EL (cell line): Measurements from ENCODE around the gene SYNGR4.
A peak's percentile ranks its signal among the peaks of the same experiment; 100 is the strongest.
"Not testable (repeated sequence)": the region's sequence is repeated elsewhere in the genome, so short reads cannot be mapped to it uniquely, and the experiment has no call there.

Experiments
- DNase-seq: peaks from one replicate; pipeline ENCODE4 v3.0.0-alpha.2; 2016

Gene SYNGR4

GRCh38 chr19:48363810-48364597 lies at the start of gene SYNGR4, which contains the start of gene TMEM143:
TSS of gene SYNGR4 (plus strand) at chr19:48364367. CDS start at chr19:48365843, 1,476 bp downstream.
TSS of gene TMEM143 (minus strand) at chr19:48363940. CDS start at chr19:48363920, 20 bp downstream.
- peak; percentile 100 for DNase-seq

GRCh38 chr19:48315712-48316111 lies 48.5 kb upstream of the SYNGR4 start:
- DNase-seq, result no peak

GRCh38 chr19:48317708-48317960 lies 46.5 kb upstream of the SYNGR4 start:
- DNase-seq, result not testable (repeated sequence)

- no peak for DNase-seq
These were observed 45.7 kb upstream of the SYNGR4 start for GRCh38 chr19:48318286-48318987.

- DNase-seq, result peak; percentile 79
These were observed 44.3 kb upstream of the SYNGR4 start for GRCh38 chr19:48319647-48320541.

GRCh38 chr19:48321372-48321621 lies 42.9 kb upstream of the SYNGR4 start:
- DNase-seq, result peak; percentile 94

GRCh38 chr19:48321622-48322591 lies 42.3 kb upstream of the SYNGR4 start:
- peak; percentile 99 for DNase-seq

- peak; percentile 93 for DNase-seq
These were observed 38.8 kb upstream of the SYNGR4 start, which contains the start of gene EMP3 for GRCh38 chr19:48325265-48325910. TSS of gene EMP3 (plus strand) at chr19:48325552. CDS start at chr19:48326845, 1,293 bp downstream.

- DNase-seq, result peak; percentile 59
These were observed 34.8 kb upstream of the SYNGR4 start for GRCh38 chr19:48329167-48329891.

- DNase-seq, result no peak
These were observed 34.0 kb upstream of the SYNGR4 start for GRCh38 chr19:48330012-48330681.

GRCh38 chr19:48332351-48332661 lies 31.9 kb upstream of the SYNGR4 start:
- no peak for DNase-seq

- DNase-seq, result peak; percentile 94
These were observed 31.3 kb upstream of the SYNGR4 start for GRCh38 chr19:48332662-48333466.

GRCh38 chr19:48333467-48334384 lies 30.4 kb upstream of the SYNGR4 start:
- DNase-seq, result peak; percentile 93

GRCh38 chr19:48338253-48338755 lies 25.9 kb upstream of the SYNGR4 start:
- DNase-seq, result no peak

- DNase-seq, result no peak
These were observed 25.2 kb upstream of the SYNGR4 start for GRCh38 chr19:48338802-48339503.

- no peak for DNase-seq
These were observed 23.2 kb upstream of the SYNGR4 start for GRCh38 chr19:48340995-48341394.

GRCh38 chr19:48341515-48342413 lies 22.4 kb upstream of the SYNGR4 start:
- no peak for DNase-seq
